Endodermal cell (in vitro differentiated cells): ENCODE measurements around the gene PEX1. TPM values are rescaled to one million over a fixed set of nuclear protein-coding genes. Genes with fewer than 3 reads are reported as not detected.

ENCODE experiments used
- DNase-seq: peaks from one replicate; pipeline ENCODE4 v3.0.0-alpha.2; 2017
- H3K27ac ChIP-seq: 2 replicates; pipeline ENCODE4 v1.5.1; 2013; ENCODE audit warnings: mild to moderate bottlenecking, low read depth, low read length, moderate library complexity
- H3K27me3 ChIP-seq: 2 replicates; pipeline ENCODE4 v1.6.1; 2013; ENCODE audit warnings: mild to moderate bottlenecking, low read length, moderate library complexity; ENCODE audit not compliant: insufficient read depth, control insufficient read depth, poor library complexity, severe bottlenecking
- H3K36me3 ChIP-seq: 2 replicates; pipeline ENCODE4 v1.7.0; 2013; ENCODE audit warnings: mild to moderate bottlenecking, low read length, moderate library complexity; ENCODE audit not compliant: control insufficient read depth, insufficient read depth
- H3K4me1 ChIP-seq: one replicate; pipeline ENCODE4 v1.7.0; 2013; ENCODE audit warnings: low read length; ENCODE audit not compliant: control insufficient read depth, insufficient read depth
- H3K4me3 ChIP-seq: 2 replicates; pipeline ENCODE4 v1.5.1; 2013; ENCODE audit warnings: mild to moderate bottlenecking, low read length, moderate library complexity
- H3K9ac ChIP-seq: 2 replicates; pipeline ENCODE4 v1.6.1; 2013; ENCODE audit warnings: mild to moderate bottlenecking, low read length, moderate library complexity; ENCODE audit not compliant: poor library complexity, severe bottlenecking; ENCODE audit errors: extremely low read depth
- H3K9me3 ChIP-seq: 2 replicates; pipeline ENCODE4 v1.6.1; 2013; ENCODE audit warnings: mild to moderate bottlenecking, low read length, moderate library complexity; ENCODE audit not compliant: control insufficient read depth
- H3K27ac Mint-ChIP-seq: 2 replicates; pipeline ENCODE4 v1.8.0; 2020; ENCODE audit warnings: mixed read lengths
- H3K27me3 Mint-ChIP-seq: 2 replicates; pipeline ENCODE4 v1.8.0; 2021; ENCODE audit warnings: mild to moderate bottlenecking, mixed read lengths; ENCODE audit not compliant: insufficient read depth
- H3K36me3 Mint-ChIP-seq: 2 replicates; pipeline ENCODE4 v1.8.0; 2020; ENCODE audit warnings: low read depth, mixed read lengths
- H3K4me1 Mint-ChIP-seq: 2 replicates; pipeline ENCODE4 v1.8.0; 2020; ENCODE audit warnings: mixed read lengths
- H3K4me3 Mint-ChIP-seq: 2 replicates; pipeline ENCODE4 v1.8.0; 2020; ENCODE audit warnings: mild to moderate bottlenecking, moderate library complexity, mixed read lengths
- H3K9me3 Mint-ChIP-seq: 2 replicates; pipeline ENCODE4 v1.8.0; 2020; ENCODE audit warnings: mild to moderate bottlenecking, mixed read lengths
- WGBS, 2 experiments: methylation state at CpG; one replicate each; pipeline versions ENCODE4 v1.1.5 to v1.1.7; 2013; ENCODE audit warnings: missing lambda C conversion rate in 2 of 2, mixed read lengths in 1 of 2; ENCODE audit not compliant: insufficient coverage in 1 of 2, insufficient read length in 1 of 2; 5-methylcytosine and 5-hydroxymethylcytosine counted together
- total RNA-seq, 2 donors: library from RNA; stranded (reverse); fragmentation: NEBNext Ultra II Directional in 1 of 2; extraction: Animal tissue kit (Norgen Biotek cat#: 25700) in 1 of 2; gene quantifications; 2 replicates in 1 of 2; 3 replicates in 1 of 2; pipeline ENCODE4 v1.2.1, GENCODE V29; 2021
- TF ChIP-seq, protein P1 (sequence below): fragments of 200-600 bp; sonication (generic); conservative IDR thresholded peaks from 2 replicates; pipeline ENCODE4 v1.5.0; 2021; ENCODE audit warnings: antibody characterized with exemption, mild to moderate bottlenecking

The PEX1 gene
- total RNA-seq, 2 donors from 2014 or later, result 26.1 to 34.0 TPM

DNA sequence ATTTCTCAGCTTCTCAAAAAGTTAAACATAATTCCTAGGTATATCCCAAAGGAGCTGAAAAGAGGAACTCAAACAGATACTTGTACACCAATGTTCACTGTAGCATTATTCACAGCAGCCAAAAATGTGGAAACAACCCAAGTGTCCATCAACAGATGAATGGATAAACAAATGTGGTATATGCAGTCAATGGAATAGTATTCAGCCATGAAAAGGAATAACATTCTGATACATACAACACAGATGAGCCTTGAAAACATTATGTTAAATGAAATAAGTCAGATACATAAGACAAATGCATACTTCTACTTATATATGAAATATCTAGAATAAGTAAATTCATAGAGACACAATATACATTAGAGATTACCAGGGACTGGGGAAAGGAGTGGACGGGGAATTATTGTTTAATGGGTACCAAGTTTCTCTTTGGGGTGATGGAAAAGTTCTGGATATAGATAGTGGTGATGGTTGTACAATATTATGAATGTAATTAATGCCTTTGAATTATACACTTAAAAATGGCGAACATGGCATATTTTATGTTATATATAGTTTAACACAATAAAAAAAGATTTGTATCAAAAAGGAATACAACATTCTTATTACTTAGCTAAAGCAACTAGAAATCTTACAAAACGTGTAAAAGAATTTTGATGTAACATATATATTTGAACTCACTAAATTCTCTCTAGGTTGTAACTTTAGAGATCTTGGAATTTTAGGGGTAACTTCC, 15.0 kb downstream of the PEX1 start:
- H3K9me3 ChIP-seq, result no peaks in the 10 kb centered on the region
- H3K4me3 Mint-ChIP-seq, result no peak overlapping the region
- no peaks in the 10 kb centered on the region for H3K27me3 Mint-ChIP-seq
- H3K27me3 ChIP-seq, result no peaks in the 10 kb centered on the region
- H3K4me1 Mint-ChIP-seq, result no peaks in the 10 kb centered on the region
- H3K27ac ChIP-seq, result no peak overlapping the region
- H3K4me3 ChIP-seq, result no peak overlapping the region
- no peak for DNase-seq
- peaks cover 43% of the 10 kb centered on the region for H3K36me3 Mint-ChIP-seq
- H3K4me1 ChIP-seq, result no peaks in the 10 kb centered on the region
- H3K9ac ChIP-seq, result no peak overlapping the region
- H3K36me3 ChIP-seq, result peaks cover 46% of the 10 kb centered on the region
- H3K27ac Mint-ChIP-seq, result no peak overlapping the region
- TF ChIP-seq, protein P1, sequence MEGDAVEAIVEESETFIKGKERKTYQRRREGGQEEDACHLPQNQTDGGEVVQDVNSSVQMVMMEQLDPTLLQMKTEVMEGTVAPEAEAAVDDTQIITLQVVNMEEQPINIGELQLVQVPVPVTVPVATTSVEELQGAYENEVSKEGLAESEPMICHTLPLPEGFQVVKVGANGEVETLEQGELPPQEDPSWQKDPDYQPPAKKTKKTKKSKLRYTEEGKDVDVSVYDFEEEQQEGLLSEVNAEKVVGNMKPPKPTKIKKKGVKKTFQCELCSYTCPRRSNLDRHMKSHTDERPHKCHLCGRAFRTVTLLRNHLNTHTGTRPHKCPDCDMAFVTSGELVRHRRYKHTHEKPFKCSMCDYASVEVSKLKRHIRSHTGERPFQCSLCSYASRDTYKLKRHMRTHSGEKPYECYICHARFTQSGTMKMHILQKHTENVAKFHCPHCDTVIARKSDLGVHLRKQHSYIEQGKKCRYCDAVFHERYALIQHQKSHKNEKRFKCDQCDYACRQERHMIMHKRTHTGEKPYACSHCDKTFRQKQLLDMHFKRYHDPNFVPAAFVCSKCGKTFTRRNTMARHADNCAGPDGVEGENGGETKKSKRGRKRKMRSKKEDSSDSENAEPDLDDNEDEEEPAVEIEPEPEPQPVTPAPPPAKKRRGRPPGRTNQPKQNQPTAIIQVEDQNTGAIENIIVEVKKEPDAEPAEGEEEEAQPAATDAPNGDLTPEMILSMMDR, result no peak
- H3K9me3 Mint-ChIP-seq, result no peaks in the 10 kb centered on the region
- WGBS, 2 experiments, result 78% methylated on average over 1 of the region's 3 CpGs; no CpG with 5 or more reads in 1 of the 2 experiments

DNA sequence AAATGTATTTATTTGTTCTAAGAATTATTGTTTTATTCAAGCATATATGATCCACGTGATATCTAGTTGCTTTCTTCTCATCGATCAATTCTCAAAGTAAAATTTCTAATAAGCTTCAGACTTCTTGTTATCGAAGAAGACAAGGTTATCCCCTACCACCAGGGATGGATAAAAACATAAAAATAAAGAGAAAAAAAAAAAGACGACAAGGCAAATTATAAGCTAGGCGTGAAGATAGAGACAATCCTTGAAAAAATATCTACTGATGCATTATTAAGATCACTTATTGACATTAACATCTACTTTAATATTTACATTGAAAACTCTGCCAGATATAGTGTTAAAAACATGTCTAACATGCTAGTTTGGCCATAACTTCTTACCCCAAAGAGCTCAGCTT, 19.4 kb downstream of the PEX1 start:
- Mint-ChIP-seq H3K27me3 (no peaks in the 10 kb centered on the region), H3K4me3 (no peak overlapping the region), H3K9me3 (no peaks in the 10 kb centered on the region), H3K36me3 (peaks cover 30% of the 10 kb centered on the region), H3K27ac (no peak overlapping the region), H3K4me1 (no peaks in the 10 kb centered on the region)
- 95% methylated on average over 3 of the region's 5 CpGs; no CpG with 5 or more reads in 1 of the 2 experiments for WGBS, 2 experiments
- Histone ChIP-seq H3K4me3 (no peak overlapping the region), H3K27me3 (no peaks in the 10 kb centered on the region), H3K27ac (no peak overlapping the region), H3K9me3 (no peaks in the 10 kb centered on the region), H3K9ac (no peak overlapping the region), H3K36me3 (peaks cover 52% of the 10 kb centered on the region), H3K4me1 (no peaks in the 10 kb centered on the region)
- DNase-seq, result no peak
- TF ChIP-seq, protein P1, result no peak

DNA sequence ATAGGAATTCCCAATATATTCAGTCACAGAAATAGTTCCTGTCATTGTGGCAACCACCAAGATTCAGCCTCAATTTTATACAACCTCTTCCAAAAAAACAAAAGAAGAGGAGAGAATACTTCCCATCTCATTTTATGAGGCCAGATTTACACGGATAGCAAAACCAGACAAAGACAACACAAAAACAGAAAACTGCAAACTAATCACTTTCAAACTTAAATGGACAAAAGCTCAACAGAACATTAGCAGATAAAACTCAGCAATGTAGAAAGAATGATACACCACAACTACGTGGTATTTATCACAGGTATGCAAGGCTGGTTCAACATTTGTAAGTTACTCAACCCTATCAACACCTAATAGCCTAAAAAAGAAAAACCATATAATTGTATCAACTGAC, 22.0 kb downstream of the PEX1 start:
- WGBS, 2 experiments, result 90% methylated on average over 2 of the region's 2 CpGs; no CpG with 5 or more reads in 1 of the 2 experiments
- TF ChIP-seq, protein P1, result no peak
- Histone ChIP-seq H3K9ac (no peak overlapping the region), H3K36me3 (peaks cover 54% of the 10 kb centered on the region), H3K4me1 (no peaks in the 10 kb centered on the region), H3K27me3 (no peaks in the 10 kb centered on the region), H3K27ac (no peak overlapping the region), H3K9me3 (no peaks in the 10 kb centered on the region), H3K4me3 (no peak overlapping the region)
- Mint-ChIP-seq H3K9me3 (no peaks in the 10 kb centered on the region), H3K27ac (no peak overlapping the region), H3K36me3 (peaks cover 26% of the 10 kb centered on the region), H3K4me3 (no peak overlapping the region), H3K4me1 (no peaks in the 10 kb centered on the region), H3K27me3 (no peaks in the 10 kb centered on the region)
- no peak for DNase-seq
